Measurements from ENCODE around the gene ARL17B.
A peak's percentile ranks its signal among the peaks of the same experiment; 100 is the strongest.
"Not testable (repeated sequence)": the region's sequence is repeated elsewhere in the genome, so short reads cannot be mapped to it uniquely, and the experiment has no call there.

ARL17B gene

DNA sequence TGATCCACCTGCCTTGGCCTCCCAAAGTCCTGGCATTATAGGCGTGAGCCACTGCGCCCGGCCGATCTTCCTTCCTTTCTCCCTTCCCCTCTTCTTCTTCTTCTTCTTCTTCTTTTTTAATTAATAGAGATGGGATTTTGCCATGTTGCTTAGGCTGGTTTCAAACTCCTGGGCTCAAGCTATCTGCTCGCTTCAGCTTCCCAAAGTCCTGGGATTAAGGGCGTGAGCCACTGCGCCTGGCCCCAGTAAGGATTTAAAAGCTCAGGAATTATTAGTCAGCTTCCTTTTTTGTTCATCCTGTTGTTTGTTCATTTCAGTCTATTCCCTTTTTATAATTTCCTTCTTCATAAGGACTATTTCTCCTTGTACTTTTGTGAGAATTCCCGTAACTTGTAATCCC is 99.3 kb downstream of the ARL17B start:
- no peak for TF ChIP-seq ZNF274 (IDR thresholded peaks at IDR 0.05; ENCODE audit: low read depth, low read length)
- H3K4me3 ChIP-seq (ENCODE audit: low read length), result no peak overlapping the region

DNA sequence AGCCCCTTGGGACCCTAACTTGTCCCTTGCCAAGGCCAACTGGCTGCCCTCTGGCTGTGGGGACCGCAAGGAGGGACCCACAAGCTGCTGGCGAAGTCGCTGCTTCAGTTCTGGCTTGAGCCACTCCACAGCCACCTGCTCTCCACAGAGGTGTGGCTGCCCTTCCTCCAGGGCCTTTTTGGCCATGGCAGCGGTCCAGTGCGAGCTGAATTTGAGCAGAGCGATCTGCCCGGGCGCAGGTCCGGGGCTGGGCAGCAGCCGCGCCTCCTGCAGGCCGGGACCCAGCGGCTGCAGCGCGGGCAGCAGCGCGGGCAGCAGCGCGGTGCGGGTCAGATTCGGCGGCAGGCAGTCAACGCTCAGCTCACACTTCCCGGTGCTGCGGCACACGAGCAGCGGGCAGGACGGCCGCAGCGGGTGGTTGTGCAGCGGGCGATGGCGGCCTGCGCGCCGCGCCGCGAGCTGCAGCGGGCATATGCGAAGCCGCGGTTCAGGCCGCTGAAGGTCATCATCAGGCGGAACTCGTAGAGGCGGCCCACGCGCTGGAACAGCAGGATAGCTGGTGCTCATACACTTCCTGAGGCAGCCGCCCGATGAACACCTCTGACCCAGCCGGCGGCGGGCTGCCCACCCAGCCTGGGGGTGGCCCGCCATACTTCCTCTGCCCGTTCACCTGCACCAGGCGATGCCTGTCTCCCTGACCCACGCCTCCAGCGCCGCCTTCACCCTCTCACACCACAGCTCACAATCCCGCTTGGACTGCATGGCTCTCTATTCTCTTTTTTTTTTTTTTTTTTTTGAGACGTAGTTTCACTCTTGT is 101.5 kb downstream of the ARL17B start:
- peak overlapping the region; percentile 42; the same call in 1 of the 2 replicates for H3K4me3 ChIP-seq (ENCODE audit: low read length)

DNA sequence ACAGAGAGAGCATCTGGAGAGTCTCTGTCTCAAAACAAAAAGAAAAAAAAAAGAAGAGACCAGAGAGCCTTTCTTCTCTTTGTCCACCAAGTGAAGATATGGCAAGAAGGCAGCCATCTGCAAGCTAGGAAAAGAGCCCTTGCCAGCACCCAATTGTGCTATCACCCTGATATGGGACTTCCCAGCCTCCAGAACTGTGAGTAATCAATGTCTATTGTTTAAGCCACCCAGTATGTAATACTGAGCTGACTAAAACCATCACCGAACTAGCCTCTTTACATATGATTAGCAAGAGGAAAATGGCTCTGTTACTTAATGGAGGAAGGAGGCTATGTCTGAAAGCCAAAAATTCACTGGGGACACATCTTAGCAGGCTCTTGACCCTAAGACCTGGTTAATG is 105.2 kb downstream of the ARL17B start:
- H3K4me3 ChIP-seq (ENCODE audit: low read length), result not testable (repeated sequence)

DNA sequence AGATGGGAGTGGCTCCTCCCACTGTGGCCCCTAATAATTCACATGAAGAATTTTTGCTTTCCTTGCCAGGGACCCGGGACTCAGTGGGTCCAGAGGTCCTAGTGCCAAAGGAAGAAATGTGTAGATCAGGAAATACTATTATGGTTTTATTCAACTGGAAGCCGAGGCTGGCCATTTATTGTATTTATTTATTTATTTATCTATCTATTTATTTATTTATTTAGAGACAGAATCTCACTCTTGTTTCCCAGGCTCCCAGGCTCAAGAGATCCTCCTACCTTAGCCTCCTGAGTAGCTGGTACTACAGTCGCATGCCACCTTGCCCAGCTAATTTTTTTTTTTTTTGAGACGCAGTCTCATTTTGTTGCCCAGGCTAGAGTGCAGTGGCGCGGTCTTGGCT is 107.4 kb downstream of the ARL17B start:
- not testable (repeated sequence) for H3K4me3 ChIP-seq (ENCODE audit: low read length)

DNA sequence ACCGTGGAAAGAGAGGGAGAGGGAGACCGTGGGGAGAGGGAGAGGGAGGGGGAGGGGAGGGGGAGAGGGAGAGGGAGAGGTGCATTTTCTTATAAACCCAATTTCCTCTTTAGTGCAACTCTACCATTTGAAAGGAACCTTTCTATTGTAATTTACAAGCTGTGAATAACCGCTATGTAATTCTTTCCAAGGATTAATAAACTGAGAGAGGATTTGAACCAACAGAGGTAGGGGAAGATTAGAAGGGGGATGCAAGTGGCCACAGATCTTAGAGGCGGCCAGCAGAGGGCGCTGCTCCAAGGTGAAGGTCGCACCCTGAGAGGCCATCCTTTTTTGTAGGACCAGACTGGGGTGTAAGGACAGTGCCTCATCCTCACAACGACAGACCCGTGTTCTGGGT is 107.8 kb downstream of the ARL17B start:
- H3K4me3 ChIP-seq (ENCODE audit: low read length), result not testable (repeated sequence)

DNA sequence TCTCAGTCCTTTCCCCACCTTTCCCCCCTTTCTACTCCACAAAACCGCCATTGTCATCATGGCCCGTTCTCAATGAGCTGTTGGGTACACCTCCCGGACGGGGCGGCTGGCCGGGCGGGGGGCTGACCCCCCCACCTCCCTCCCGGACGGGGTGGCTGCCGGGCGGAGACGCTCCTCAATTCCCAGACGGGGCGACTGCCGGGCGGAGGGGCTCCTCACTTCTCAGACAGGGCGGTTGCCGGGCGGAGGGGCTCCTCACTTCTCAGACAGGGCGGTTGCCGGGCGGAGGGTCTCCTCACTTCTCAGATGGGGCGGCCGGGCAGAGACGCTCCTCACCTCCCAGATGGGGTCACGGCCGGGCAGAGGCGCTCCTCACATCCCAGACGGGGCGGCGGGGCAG is 108.8 kb downstream of the ARL17B start:
- not testable (repeated sequence) for H3K4me3 ChIP-seq (ENCODE audit: low read length)

DNA sequence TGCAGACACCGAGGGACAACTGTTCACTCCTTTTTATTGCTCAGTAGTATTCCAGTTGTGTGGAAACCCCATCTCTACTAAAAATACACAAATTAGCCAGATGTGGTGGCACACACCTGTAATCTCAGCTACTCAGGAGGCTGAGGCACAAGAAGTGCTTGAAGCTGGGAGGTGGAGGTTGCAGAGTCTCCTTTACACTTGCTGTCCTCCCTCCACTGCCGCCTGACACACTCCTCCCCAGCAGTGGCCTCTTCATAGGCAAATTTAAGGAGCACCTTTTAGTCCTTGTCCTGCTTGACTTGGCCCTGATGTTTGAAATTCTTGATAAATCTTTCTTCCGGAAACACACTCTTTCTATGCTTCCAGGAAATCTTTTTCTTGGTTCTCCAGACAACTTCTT is 112.4 kb downstream of the ARL17B start:
- not testable (repeated sequence) for H3K4me3 ChIP-seq (ENCODE audit: low read length)

DNA sequence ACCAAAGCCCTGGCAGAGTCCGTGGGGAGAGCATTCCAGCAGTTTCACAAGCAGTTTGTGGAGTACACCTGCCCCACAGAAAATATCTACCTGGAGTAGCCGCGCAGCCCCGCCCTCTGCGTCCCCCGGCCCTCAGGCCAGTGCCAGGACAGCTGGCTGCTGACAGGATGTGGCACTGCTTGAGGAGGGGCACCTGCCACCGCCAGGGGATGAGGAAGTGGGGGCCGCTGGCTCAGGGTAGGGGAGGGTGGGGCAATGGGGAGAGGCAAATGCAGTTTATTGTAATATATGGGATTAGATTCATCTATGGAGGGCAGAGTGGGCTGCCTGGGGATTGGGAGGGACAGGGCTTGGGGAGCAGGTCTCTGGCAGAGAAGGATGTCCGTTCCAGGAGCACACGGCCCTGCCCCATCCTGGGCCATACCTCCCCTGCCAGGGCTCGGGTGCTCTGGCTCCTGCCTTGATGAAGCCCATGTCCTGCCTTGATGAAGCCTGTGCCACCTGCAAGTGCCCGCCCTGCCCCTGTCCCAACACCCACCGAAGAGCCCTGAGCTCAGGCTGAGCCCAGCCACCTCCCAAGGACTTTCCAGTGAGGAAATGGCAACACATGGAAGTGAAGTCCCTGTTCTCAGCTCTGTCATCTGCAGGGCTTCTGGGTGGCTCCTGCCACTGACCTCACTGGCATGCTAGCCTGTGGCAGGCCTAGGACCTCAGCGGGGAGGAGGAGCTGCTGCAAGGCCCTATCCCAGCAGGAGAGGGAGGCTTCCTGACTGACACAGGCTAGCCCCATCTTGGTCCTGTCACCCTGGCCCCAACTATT is 116.4 kb downstream of the ARL17B start:
- H3K4me3 ChIP-seq (ENCODE audit: low read length), result not testable (repeated sequence)

DNA sequence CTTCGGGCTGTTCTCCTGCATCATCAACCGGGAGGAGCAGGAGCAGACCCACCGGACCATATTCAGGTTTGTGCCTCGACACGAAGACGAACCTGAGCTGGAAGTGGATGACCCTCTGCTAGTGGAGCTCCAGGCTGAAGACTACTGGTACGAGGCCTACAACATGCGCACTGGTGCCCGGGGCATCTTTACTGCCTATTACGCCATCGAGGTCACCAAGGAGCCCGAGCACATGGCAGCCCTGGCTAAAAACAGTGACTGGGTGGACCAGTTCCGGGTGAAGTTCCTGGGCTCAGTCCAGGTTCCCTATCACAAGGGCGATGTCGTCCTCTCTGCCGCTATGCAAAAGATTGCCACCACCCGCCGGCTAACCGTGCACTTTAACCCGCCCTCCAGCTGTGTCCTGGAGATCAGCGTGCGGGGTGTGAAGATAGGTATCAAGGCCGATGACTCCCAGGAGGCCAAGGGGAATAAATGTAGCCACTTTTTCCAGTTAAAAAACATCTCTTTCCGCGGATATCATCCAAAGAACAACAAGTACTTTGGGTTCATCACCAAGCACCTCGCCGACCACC is 117.1 kb downstream of the ARL17B start:
- H3K4me3 ChIP-seq (ENCODE audit: low read length), result not testable (repeated sequence)

DNA sequence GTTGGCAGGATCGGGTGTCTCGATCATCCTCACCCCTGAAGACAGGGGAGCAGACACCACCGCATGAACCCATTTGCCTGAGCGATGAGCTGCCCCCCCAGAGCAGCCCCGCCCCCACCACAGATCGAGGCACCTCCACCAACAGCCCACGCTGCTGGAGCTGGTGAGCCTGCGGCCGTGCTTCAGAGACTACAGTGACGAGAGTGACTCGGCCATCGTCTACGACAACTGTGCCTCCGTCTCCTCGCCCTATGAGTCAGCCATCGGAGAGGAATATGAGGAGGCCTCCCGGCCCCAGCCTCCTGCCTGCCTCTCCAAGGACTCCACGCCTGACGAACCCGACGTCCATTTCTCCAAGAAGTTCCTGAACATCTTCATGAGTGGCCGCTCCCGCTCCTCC is 117.6 kb downstream of the ARL17B start:
- not testable (repeated sequence) for H3K4me3 ChIP-seq (ENCODE audit: low read length)

DNA sequence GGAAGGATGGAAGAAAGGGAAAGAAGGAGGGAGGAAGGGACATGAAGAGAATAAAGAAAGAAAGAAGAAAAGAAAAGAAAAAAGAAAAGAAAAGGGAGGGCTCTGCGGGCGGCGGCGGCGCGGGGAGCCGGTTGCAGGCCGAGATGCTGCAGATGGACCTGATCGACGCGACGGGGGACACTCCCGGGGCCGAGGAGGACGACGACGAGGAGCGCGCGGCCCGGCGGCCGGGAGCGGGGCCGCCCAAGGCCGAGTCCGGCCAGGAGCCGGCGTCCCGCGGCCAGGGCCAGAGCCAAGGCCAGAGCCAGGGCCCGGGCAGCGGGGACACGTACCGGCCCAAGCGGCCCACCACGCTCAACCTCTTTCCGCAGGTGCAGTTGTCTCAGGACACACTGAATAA is 118.1 kb downstream of the ARL17B start:
- H3K4me3 ChIP-seq (ENCODE audit: low read length), result not testable (repeated sequence)

DNA sequence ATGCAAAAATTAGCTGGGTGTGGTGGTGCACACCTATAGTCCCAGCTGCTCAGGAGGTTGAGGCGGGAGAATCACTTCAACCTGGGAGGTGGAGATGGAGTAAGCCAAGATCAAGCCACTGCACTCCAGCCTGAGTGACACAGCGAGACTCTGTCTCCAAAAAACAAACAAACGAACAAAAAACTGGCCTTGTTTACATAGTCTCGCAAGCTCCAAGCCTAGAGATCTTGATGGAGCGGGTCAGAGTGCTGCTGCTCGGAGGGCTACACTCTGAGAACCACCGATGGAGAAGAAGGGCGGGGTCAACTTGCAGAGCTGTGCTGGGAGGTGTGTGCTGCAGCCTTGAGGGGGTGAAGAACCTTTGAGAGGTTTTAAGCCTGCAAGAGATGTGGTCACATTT is 130.2 kb downstream of the ARL17B start:
- H3K4me3 ChIP-seq (ENCODE audit: low read length), result not testable (repeated sequence)

DNA sequence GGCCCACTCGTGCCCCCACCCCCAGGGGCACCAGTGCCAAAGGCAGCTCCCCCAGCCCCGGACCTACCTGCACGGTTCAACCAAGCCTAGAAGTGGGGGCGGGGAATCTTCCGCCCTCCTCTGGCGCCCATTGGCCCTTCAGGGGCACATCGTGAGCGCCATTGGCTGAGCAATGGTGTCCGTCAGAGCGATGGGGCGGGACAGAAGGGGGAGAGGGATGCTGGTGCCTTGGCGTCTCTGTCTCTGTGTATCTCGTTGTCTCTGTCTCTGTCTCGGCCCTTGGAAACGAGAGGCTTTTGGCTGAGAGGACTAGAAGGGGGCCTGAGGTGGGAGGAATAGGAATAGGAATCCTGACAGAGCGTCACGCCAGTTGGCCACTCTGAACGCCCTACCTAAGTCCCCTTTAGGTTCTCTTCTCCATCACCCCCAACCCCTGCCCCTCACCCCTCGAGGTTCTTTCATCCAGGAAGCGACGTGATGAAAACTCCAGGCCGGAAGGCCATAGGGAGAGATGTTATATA is 136.2 kb downstream of the ARL17B start:
- peak overlapping the region; percentile 55; the same call in 1 of the 2 replicates for H3K4me3 ChIP-seq (ENCODE audit: low read length)

DNA sequence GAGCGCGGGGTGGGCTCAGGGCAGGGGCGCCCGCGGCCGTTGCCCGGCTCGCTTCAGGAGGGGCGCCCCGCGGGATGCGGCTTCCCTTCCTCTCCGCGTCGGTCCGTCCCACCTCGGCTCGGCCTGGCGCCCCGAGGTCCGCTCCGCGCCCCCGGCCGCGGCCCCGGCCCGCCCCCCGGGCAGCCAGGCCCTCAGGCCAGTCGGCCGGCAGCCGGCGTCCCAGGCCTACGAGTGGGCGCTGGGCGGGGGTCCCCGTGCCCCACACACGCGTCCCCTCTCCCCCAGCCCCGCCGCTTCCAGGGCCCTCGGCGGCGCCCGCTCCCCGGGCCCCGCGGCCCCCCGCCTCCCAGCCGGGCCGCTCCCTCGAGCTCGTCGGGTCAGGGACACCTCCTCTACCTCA is 136.7 kb downstream of the ARL17B start:
- peak overlapping the region; percentile 55 for H3K4me3 ChIP-seq (ENCODE audit: low read length)

Data from GM08714 (cell line).